GM13976 (cell line): ENCODE results near the gene GPR68.

Experiments used
- DNase-seq: peaks from one replicate; pipeline ENCODE4 v3.0.0; 2012; ENCODE audit warnings: low spot score
- in situ Hi-C: fragments of 300-500 bp; cut with MboI; formaldehyde crosslinking; loops from one replicate; pipeline ENCODE4 v1.12.0; 2022; ENCODE audit warnings: low sequenced_read_pairs, mixed read lengths, inconsistent platforms; ENCODE audit not compliant: unreplicated experiment
- TF ChIP-seq, protein P1 (sequence below): IDR thresholded peaks from 2 replicates; pipeline ENCODE4 v1.5.1; 2012; ENCODE audit warnings: borderline replicate concordance, mild to moderate bottlenecking; ENCODE audit not compliant: insufficient read depth; ENCODE audit errors: extremely low read depth, missing control alignments, control extremely low read depth

GPR68 gene

DNA sequence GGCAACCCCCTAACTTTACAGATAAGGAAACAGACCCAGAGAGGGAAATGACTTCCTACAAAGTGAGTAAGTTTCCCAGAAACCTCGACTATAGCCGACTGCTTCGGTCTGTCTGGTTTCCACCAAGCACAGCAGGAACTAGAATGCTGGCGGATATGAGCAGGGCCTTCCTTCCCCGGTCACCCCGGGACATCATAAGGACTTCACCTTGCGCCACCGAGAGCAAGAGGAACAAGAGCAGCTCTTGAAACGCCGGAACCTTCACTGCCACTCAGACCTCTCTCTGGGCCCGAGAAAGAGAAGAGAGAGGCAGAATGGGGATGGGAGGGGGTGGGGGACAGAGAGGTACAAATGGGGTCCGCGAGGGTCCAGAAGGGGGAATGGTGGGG lies 29.4 kb upstream of the GPR68 start:
- DNase-seq: no peak
- in situ Hi-C loops: no loop called here
- TF ChIP-seq, protein P1, sequence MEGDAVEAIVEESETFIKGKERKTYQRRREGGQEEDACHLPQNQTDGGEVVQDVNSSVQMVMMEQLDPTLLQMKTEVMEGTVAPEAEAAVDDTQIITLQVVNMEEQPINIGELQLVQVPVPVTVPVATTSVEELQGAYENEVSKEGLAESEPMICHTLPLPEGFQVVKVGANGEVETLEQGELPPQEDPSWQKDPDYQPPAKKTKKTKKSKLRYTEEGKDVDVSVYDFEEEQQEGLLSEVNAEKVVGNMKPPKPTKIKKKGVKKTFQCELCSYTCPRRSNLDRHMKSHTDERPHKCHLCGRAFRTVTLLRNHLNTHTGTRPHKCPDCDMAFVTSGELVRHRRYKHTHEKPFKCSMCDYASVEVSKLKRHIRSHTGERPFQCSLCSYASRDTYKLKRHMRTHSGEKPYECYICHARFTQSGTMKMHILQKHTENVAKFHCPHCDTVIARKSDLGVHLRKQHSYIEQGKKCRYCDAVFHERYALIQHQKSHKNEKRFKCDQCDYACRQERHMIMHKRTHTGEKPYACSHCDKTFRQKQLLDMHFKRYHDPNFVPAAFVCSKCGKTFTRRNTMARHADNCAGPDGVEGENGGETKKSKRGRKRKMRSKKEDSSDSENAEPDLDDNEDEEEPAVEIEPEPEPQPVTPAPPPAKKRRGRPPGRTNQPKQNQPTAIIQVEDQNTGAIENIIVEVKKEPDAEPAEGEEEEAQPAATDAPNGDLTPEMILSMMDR: no peak

DNA sequence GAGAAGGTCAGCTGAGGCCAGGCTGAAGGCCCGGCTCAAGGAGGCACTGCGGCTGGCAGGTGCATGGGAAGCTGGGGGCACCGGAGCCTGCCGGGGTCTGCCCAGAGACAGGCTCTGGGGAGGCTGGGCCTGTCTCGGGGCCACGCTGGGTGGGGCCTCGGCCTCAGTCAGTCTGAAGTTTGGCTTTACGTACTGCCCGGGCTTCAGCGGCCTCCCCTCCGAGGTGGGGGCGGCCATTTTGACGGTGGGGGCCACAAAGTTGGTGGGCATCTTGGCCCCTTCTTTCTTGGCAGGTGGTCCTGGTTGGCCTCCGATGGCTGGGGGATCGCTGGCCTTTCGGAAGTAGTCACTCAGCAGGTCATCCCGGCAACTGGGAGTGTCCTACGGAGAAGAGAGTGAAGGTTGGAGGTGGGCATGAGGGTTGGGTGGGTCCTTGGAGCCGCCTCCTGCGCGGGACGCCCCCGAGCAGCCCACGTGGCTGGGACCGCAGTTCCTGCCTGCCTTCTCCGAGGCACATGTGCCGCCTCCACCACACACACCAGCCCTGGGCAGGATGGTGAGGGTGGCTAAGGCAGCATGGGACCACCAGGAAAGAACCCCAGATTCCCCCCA lies 28.9 kb upstream of the GPR68 start:
- in situ Hi-C loops: no loop called here
- TF ChIP-seq, protein P1: no peak
- DNase-seq: no peak

DNA sequence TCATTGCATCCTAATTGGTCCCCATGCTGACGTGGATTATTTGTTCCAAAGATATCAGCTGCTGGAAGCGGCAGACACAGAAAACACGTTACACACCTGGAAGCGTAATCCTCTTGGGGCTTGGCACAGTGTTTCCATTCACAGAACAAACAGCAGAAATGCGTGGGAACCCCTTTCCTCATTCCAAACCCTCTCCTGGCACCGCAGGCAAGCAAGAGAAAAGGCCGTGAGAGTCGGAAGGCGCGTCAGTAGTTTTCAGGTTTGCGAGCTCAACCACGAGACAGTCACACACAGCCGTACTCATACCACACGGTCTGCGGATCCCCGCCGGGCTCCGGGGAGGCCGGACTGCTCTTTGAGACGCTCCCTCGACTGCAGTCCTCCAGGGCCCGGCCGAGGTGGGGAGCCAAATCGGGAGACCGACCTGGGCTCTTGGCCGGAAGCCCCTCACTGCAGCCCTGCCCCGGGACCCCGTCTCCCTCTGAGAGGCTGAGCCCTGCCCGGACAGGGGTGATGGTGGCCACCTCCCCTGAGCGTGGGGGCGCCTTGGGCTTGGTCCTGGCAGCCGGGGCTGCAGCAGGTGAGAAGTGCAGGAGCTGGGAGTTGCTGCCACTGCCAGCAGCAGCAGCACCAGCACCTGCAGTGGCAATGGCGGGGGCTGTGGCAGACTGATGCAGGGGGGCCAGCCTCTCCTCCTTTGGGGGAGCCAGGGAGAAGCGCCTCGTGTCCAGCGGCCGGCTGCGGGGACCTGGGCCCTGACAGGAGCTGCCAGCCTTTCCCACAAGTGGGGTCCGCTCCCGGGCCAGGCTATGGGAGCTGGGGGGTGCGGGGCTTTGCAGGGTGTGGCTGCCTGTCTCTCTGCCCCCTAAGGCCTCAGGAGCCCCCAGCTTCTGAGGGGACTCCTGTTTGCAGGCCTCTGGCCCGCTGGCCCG lies 28.1 kb upstream of the GPR68 start:
- TF ChIP-seq, protein P1: no peak
- in situ Hi-C loops: no loop called here

DNA sequence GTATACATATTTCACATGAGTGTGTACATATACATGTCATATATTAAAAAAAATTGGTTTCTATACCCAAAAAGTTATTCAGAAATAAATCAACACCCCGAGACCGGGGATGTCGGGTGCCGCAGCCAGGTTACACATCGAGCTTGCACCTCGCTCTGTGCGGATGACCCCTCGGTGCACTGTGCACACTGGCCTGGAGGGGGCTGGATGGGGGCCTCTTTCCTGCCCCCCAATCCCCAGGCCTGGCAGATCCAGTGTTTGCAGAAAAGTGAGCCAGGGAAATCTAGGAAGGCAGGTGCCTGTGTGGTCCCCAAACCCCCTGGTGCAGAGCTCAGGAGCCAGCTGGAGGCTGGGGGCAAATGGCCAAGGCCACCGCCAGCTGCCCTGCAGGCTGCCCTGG lies 27.1 kb upstream of the GPR68 start:
- in situ Hi-C loops: no loop called here
- no peak for DNase-seq
- TF ChIP-seq, protein P1: no peak

More for the DNA sequence above, 28.1 kb upstream of the GPR68 start:
- DNase-seq: no peak

DNA sequence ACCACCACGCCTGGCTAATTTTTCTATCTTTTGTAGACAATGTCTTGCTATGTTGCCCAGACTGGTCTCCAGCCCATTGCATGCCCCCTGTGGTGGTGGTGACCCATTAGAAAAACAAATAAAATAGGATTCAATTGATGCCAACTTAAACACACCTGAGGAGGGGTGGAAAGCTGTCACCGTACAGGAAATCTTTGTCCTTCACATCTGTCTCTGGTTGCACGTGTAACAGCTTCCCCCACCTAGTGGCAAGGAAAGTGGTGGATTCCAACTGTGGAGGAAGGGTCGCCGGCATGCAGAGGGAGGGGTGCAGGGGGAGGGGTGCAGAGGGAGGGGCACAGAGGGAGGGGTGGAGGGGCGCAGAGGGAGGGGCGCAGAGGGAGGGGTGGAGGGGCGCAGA lies 26.1 kb upstream of the GPR68 start:
- DNase-seq: no peak
- in situ Hi-C loops: no loop called here
- TF ChIP-seq, protein P1: no peak

DNA sequence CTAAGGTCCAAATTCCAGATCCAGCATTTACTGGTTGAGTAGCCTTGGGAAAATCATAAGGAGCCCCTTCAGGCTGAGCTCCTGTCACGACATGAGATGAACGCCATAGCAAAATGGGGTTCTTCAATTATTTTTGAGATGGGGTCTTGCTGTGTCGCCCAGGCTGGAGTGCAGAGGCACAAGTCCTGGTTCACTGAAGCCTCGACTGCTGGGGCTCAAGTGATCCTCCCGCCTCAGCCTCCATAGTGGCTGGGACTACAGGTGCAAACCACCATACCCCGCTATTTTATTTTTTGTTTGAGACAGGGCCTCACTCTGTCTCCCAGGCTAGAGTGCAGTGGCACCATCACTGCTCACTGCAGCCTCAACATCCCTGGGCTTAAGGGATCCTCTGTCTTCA lies 25.7 kb upstream of the GPR68 start:
- no peak for DNase-seq
- in situ Hi-C loops: no loop called here
- TF ChIP-seq, protein P1: no peak
